ENCODE results near the gene SMC1B. TPM values are rescaled to one million over a fixed set of nuclear protein-coding genes. Genes with fewer than 3 reads are reported as not detected.

SMC1B gene
- total RNA-seq, 1 donor from 2014 or later: not detected

GRCh38 chr22:45426387-45426786 is 13.0 kb upstream of the SMC1B start:
- Mint-ChIP-seq H3K4me1 (ENCODE audit: low read depth) (no peaks in the 10 kb centered on the region), H3K27ac (no peak overlapping the region), H3K9me3 (ENCODE audit: low read depth) (peaks cover 7% of the 10 kb centered on the region), H3K27me3 (peaks cover 6% of the 10 kb centered on the region), H3K36me3 (ENCODE audit: insufficient read depth) (peaks cover 7% of the 10 kb centered on the region), H3K4me3 (ENCODE audit: low read depth) (no peak overlapping the region)
- TF ChIP-seq, protein P1, sequence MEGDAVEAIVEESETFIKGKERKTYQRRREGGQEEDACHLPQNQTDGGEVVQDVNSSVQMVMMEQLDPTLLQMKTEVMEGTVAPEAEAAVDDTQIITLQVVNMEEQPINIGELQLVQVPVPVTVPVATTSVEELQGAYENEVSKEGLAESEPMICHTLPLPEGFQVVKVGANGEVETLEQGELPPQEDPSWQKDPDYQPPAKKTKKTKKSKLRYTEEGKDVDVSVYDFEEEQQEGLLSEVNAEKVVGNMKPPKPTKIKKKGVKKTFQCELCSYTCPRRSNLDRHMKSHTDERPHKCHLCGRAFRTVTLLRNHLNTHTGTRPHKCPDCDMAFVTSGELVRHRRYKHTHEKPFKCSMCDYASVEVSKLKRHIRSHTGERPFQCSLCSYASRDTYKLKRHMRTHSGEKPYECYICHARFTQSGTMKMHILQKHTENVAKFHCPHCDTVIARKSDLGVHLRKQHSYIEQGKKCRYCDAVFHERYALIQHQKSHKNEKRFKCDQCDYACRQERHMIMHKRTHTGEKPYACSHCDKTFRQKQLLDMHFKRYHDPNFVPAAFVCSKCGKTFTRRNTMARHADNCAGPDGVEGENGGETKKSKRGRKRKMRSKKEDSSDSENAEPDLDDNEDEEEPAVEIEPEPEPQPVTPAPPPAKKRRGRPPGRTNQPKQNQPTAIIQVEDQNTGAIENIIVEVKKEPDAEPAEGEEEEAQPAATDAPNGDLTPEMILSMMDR (IDR thresholded peaks at IDR 0.05; ENCODE audit: unreplicated experiment): no peak
- DNase-seq (ENCODE audit: low spot score, unreplicated experiment): no peak

- TF ChIP-seq, protein P1 (IDR thresholded peaks at IDR 0.05; ENCODE audit: unreplicated experiment): no peak
- Mint-ChIP-seq H3K4me1 (ENCODE audit: low read depth) (no peaks in the 10 kb centered on the region), H3K4me3 (ENCODE audit: low read depth) (no peak overlapping the region), H3K9me3 (ENCODE audit: low read depth) (peaks cover 7% of the 10 kb centered on the region), H3K27me3 (peaks cover 6% of the 10 kb centered on the region), H3K27ac (no peak overlapping the region), H3K36me3 (ENCODE audit: insufficient read depth) (peaks cover 7% of the 10 kb centered on the region)
- no peak for DNase-seq (ENCODE audit: low spot score, unreplicated experiment)
Observed at GRCh38 chr22:45425531-45426265, 12.3 kb upstream of the SMC1B start.

- no peak for DNase-seq (ENCODE audit: low spot score, unreplicated experiment)
- H3K4me1 Mint-ChIP-seq (ENCODE audit: low read depth): no peaks in the 10 kb centered on the region
- peaks cover 7% of the 10 kb centered on the region for H3K9me3 Mint-ChIP-seq (ENCODE audit: low read depth)
- H3K27ac Mint-ChIP-seq: no peak overlapping the region
- H3K36me3 Mint-ChIP-seq (ENCODE audit: insufficient read depth): peaks cover 11% of the 10 kb centered on the region
- peaks cover 6% of the 10 kb centered on the region for H3K27me3 Mint-ChIP-seq
- TF ChIP-seq, protein P1 (IDR thresholded peaks at IDR 0.05; ENCODE audit: unreplicated experiment): no peak
- H3K4me3 Mint-ChIP-seq (ENCODE audit: low read depth): no peak overlapping the region
Observed at GRCh38 chr22:45425101-45425500, 11.7 kb upstream of the SMC1B start.

DNA sequence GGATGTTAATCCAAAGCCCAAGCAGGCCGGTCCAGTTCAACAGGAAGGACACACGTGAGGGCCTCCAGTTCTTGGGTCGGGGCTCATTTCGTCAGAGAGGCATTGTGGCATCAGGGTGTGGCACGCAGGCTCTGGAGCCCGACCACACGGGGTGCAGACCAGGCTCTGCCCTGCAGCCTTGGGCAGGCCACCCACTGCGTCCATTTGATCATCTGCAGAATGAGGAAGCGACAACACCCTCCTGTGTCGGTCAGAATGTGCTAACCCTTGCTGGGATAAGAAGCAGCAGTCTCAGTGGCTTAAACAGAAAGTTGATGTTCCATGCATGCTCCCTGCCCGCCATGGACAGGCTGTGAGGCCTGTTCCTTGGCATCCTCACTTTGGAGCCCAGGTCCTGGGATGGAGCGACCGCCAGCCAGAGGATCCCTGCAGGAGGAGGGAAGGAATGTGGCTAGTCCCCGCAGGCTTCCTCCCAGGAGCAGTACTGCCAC is 10.9 kb upstream of the SMC1B start:
- DNase-seq (ENCODE audit: low spot score, unreplicated experiment): no peak
- no peak overlapping the region for H3K27ac Mint-ChIP-seq

GRCh38 chr22:45423524-45423923 is 10.1 kb upstream of the SMC1B start:
- H3K4me3 Mint-ChIP-seq (ENCODE audit: low read depth): no peak overlapping the region
- H3K27ac Mint-ChIP-seq: no peak overlapping the region
- peaks cover 19% of the 10 kb centered on the region for H3K36me3 Mint-ChIP-seq (ENCODE audit: insufficient read depth)
- H3K4me1 Mint-ChIP-seq (ENCODE audit: low read depth): no peaks in the 10 kb centered on the region
- TF ChIP-seq, protein P1 (IDR thresholded peaks at IDR 0.05; ENCODE audit: unreplicated experiment): no peak
- peaks cover 7% of the 10 kb centered on the region for H3K9me3 Mint-ChIP-seq (ENCODE audit: low read depth)
- H3K27me3 Mint-ChIP-seq: no peaks in the 10 kb centered on the region
- DNase-seq (ENCODE audit: low spot score, unreplicated experiment): no peak

More for the DNA sequence above, 10.9 kb upstream of the SMC1B start:
- no peaks in the 10 kb centered on the region for H3K4me1 Mint-ChIP-seq (ENCODE audit: low read depth)
- H3K4me3 Mint-ChIP-seq (ENCODE audit: low read depth): no peak overlapping the region
- H3K36me3 Mint-ChIP-seq (ENCODE audit: insufficient read depth): peaks cover 12% of the 10 kb centered on the region
- H3K9me3 Mint-ChIP-seq (ENCODE audit: low read depth): peaks cover 7% of the 10 kb centered on the region
- peaks cover 5% of the 10 kb centered on the region for H3K27me3 Mint-ChIP-seq
- TF ChIP-seq, protein P1 (IDR thresholded peaks at IDR 0.05; ENCODE audit: unreplicated experiment): no peak
